ENCODE results near the gene ORAI3.

- no peak for TF ChIP-seq CTCF (IDR thresholded peaks at IDR 0.05; ENCODE audit: poor library complexity, severe bottlenecking)
- TF ChIP-seq EP300 (conservative IDR thresholded peaks at IDR 0.05; ENCODE audit: poor library complexity, severe bottlenecking), result no peak
- no peak for TF ChIP-seq EZH2 (IDR thresholded peaks at IDR 0.05; ENCODE audit: borderline replicate concordance, insufficient read depth, low read length, poor library complexity, severe bottlenecking)
- TF ChIP-seq REST (IDR thresholded peaks at IDR 0.05; ENCODE audit: borderline replicate concordance), result no peak
- no peak for TF ChIP-seq POLR2AphosphoS5 (IDR thresholded peaks at IDR 0.05)
These were observed 50.2 kb downstream of the ORAI3 start for GRCh38 chr16:30998852-30999761.
